Right renal pelvis (tissue), 4 donors: ENCODE results near the gene CRELD2. TPM values are rescaled to one million over a fixed set of nuclear protein-coding genes. Genes with fewer than 3 reads are reported as not detected.

Experiments
- DNase-seq, 4 donors: peaks; one replicate each; pipeline ENCODE4 v3.0.0-alpha.2; 2013; ENCODE audit warnings: low read depth in 4 of 4, low spot score in 3 of 4, missing footprints in 1 of 4
- polyA plus RNA-seq, 4 donors: library from polyadenylated mRNA; unstranded; fragments of 120-200 nt; gene quantifications; one replicate each; pipeline ENCODE4 v1.2.1, GENCODE V29; 2013; ENCODE audit not compliant: insufficient read length in 4 of 4

CRELD2 gene
- polyA plus RNA-seq, 4 donors: 25.5 to 33.2 (median 27.0) TPM

DNA sequence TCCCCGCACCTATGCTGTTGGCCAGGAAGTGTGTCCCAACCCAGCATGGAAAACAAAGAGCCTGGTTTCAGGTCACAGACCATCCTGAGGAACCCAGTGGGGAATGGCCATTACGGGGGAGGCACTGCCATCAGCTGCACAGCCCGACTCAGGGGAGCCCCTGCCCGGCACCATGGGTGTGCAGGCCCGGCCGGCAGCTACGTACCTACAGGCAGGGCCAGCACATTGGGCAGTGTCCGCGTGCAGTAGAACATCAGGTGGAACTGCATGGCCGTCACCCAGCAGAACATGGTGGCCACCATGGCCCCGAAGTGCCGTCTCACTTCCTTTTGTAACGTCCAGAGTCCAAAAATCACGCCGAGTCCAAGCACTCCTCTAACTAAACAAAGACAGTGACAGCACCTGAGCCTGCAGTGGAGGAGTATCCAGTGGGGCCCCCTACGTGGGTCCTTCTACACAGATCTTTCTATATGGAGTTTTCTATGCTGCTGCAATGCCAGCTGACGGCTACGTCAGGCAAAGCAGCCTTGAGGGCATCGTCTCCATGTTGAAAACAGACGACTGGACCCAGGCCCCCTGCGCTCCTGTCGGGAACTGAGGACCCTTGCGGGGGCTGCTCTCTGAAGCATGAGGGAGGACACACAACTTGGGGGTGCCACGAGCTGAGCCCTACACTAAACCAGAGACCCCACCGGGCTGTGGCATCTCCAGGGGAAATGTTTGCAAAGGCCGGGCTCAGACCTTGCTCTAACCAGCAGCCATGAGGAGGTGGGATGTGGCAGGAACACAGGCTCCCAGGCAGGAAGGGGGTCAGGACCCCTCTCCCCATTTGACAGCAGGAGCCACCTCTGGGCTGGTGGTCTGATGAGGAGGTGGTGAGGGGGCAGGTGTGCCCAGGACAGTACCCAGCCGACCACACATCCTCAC lies 7.9 kb upstream of the CRELD2 start:
- no peak for DNase-seq

DNA sequence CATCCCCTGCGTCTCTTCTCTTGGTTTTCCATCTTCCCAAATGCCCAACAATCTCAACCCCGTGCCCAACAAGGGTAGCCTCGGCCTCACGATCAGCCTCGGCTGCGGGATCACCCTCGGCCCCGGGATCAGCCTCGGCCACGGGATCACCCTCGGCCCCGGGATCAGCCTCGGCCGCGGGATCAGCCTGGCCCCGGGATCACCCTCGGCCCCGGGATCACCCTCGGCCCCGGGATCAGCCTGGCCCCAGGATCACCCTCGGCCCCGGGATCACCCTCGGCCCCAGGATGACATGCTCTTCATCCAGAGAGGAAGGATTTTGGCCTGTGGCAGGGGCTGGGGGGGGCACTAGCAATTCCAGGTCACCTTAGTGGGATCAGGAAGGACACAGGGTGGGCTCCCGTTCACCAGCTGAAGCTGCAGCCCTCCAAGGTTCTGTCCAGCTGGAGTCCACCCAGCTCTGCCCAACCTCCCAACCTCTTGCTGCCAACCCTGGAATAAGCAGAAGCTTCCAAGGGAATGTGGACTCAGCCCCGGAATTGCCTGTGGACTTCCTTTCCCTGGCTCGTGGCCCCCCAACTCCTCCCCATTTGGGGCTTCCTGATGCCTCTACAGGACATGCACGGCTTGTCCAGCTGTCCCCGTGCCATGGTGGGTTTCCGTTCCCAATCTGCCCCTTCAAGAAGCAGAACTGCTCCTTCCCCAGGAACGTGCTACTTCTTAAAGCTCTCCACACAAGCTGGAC lies 6.4 kb upstream of the CRELD2 start:
- DNase-seq: no peak

DNA sequence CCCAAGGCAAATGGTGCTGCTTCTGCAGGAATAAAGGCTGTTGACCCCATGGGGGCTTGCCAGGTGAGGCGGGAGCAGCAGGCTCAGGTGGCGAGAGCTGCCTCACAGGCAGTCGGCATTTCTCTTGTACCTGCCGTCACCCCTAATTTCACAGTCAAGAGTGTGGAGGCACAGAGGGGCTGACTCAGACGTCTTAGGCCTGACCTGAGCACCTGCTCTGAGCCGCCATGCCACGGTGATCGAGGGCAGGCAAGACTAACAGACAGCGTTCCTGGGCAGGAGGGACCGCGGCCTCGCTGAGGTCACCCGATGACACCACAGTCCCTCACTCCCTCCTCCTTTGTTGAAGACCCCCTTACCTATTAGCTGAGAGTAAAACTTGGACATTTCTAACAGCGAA lies 5.4 kb upstream of the CRELD2 start:
- no peak for DNase-seq

DNA sequence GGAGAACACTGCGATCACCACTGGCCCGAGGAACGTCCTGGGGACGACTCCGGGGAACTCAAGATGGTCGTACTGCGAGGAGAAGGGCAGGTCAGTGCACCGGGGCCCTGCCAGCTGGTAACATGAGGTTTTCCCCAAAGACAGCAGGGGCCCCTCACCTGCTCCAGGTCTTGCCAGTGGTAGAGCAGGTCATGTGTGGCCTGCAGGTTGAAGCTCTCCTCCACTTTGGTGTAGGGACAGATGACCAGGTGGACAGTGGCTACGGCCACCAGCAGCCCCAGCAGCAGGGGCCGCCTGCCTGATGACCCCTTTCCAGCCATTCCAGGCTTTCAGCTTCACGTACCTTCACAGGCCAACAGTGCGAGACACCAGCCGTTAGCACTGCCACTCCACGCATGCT lies 5.0 kb upstream of the CRELD2 start:
- DNase-seq: no peak

DNA sequence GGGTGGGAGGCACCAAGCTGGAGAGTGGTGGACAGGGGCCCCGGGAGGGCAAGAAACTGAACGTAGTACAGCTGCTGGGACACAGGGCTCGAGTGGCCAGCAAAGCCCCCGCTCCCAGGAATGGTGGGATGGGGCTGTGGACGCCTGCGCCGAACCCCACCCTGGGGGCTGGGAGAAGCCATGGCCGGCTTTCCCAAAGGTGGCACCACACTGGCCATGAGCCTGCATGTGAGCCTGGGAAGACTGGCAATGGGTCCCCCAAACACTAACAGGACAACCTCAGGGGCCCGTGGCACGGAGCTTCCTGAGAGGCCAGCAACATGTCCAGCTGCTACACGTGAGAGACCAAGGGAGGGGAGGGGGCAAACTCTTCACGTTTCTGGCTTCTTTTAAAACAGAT lies 4.2 kb upstream of the CRELD2 start:
- DNase-seq: no peak

DNA sequence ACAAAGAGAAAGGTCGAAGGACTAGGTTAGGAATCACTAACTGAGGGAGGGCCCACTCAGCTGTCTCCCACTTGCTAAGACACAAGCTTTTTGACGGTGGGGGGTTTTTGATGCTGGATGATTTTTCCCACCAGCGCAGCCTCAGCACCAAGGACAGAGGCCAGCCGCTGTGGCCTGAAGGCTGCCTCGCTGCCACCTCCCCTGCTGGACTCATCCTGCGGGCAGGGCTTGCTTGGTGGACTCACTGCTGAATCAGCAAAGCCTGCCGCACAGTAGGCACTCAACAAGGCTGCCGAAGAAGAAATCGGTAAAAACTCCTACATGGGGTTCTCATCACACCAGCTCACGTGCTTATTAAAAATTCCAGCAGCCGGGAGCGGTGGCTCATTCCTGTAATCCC lies 2.8 kb upstream of the CRELD2 start:
- DNase-seq: no peak

DNA sequence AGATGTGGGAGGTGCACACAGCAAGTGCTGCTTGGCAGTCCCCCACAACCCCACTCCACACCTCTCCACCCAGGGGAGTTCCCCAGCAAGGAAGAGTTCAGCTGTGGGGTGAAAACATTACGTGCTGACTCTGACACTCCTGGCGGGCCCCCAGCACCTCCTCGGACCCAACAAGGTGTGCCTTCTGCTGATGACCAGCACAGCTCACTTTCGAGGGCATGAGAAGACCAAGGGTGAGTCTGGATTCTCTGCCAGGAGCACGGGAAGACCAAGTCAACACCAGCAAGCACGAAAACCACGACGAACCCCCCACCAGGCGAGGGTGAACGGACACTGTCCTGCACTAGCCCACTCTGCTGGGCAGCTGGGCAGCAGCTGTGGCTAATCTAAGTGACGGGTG lies 1.6 kb upstream of the CRELD2 start:
- no peak for DNase-seq

DNA sequence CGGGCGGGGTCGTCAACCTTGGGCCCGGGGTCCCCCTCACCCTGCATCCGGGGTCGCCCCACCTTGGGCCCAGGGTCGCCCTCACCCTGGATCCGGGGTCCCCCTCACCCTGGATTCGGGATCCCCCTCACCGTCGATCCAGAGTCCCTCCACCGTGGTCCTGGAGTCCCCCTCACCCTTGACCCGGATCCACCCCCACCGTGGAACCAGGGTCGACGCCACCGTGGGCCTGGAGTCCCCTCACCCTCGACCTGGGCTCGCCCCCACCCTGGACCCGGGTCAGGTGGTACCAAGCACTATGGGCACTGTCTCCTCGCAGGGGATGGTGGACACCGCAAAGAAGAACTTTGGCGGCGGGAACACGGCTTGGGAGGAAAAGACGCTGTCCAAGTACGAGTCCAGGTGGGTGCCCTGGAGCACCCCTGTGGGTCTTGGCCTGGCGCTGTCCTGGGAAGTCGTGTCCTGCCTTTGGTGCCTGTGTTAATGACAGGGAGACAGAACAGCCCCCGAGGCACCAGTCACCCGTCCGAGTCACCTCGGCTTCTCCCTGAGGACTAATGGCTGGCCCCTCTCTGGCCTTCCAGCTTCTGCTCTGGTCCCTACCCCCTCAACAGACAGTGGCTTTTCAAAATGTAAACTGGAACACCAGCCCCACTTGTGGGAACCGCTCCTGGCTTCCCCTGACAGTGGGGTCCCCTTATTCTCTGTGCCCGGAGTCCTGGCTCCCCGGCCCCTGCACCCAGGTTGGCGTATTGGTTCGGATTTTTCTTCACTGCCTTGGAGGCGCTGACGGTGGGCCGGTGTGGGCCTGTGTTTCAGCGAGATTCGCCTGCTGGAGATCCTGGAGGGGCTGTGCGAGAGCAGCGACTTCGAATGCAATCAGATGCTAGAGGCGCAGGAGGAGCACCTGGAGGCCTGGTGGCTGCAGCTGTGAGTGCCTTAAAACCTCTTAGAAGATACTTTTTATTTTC lies 762 bp downstream of the CRELD2 start:
- DNase-seq: no peak

DNA sequence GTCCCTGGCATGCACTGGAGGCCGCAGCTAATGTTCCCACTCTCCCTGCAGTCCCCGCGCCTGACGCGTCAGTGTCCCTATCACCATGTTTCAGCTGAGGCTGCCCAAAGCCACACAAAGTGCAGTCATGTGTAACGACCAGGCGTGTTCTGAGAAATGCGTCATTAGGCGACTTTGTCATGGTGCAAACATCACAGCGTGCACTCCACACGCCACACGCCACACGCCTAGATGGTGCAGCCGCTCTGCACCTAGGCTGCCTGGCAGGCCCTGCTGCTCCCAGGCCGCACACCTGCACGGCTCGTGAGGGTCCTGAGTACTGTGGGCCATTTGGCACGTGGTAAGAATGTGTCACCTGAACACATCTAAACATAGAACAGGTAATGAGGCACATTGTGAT lies 2.4 kb downstream of the CRELD2 start:
- DNase-seq: no peak

DNA sequence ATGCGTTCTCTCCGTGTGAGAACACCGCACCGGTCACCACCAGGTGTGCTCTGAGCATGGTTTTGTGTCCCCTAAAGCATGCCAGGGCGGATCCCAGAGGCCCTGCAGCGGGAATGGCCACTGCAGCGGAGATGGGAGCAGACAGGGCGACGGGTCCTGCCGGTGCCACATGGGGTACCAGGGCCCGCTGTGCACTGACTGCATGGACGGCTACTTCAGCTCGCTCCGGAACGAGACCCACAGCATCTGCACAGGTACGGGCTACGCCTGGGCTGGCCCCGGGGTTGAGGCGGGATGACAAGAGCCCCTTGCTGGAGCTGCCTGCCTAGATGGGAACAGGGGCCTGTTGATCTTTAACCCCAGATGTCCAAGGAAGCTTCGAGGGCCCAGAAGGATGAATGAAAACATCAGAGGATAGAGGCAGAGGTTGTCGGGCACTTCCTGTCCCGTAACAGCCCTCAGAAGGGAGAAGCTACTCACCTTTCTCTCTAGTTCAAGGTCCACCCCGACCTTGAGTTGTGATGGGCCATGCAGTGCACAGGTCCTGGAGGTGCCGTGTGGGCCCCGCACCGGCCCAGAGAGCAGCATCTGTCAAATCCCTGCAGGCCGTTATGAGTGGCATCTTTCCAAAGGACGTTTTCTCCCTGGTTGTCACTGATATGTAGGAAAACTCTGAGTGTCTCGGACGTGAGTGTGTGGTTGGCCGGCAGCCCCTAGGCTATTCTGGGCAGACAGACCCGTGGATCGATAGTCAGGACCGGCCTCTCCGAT lies 3.3 kb downstream of the CRELD2 start:
- DNase-seq: no peak

DNA sequence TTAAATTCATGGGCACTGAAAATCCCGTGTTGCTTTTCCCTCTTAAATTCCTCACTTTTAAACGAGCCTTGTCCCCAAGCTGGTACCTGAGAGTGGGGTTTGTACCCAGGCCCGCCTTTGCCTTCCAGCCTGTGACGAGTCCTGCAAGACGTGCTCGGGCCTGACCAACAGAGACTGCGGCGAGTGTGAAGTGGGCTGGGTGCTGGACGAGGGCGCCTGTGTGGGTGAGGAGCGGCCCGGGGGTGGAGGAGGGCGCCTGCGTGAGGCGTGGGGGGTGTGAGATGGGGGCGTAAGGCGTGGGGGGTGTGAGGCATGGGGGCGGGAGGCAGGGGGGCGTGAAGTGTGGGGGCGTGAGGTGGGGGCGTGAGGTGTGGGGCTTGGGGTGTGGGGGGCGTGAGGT lies 4.0 kb downstream of the CRELD2 start:
- DNase-seq: no peak

DNA sequence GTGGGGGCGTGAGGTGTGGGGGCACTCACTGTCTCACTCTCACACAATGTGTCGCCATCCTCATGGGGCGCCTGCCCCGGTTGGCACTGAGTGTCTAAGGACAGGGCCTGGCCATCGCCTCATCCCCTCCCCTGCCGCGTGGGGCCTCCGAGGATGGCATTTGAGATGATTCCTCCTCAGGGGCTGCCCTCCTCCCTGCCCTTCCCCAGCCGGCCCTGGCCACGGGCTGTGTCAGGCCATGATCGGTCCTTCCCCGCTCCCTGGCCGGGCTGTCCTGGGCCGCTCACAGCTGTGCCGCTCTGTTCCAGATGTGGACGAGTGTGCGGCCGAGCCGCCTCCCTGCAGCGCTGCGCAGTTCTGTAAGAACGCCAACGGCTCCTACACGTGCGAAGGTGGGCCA lies 4.5 kb downstream of the CRELD2 start:
- no peak for DNase-seq

DNA sequence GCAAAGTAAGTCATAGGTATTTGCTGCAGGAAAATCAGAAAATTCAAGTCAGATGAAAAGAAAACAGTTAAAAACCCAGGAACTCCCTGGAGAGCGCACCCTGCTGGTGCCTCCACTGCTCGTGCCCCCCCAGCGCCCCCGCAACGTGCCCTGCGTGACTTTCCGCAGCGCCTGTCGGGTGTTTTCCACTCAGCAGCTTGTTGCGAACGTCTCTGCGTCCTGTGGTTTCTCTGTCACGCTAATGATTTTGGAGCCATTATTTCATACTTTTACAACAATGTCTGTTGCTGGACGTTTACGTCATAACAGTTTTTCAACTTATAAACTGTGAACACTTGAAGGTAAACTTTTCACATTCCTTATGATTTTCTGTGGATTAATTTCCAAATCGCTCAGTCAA lies 5.0 kb downstream of the CRELD2 start:
- DNase-seq: no peak

DNA sequence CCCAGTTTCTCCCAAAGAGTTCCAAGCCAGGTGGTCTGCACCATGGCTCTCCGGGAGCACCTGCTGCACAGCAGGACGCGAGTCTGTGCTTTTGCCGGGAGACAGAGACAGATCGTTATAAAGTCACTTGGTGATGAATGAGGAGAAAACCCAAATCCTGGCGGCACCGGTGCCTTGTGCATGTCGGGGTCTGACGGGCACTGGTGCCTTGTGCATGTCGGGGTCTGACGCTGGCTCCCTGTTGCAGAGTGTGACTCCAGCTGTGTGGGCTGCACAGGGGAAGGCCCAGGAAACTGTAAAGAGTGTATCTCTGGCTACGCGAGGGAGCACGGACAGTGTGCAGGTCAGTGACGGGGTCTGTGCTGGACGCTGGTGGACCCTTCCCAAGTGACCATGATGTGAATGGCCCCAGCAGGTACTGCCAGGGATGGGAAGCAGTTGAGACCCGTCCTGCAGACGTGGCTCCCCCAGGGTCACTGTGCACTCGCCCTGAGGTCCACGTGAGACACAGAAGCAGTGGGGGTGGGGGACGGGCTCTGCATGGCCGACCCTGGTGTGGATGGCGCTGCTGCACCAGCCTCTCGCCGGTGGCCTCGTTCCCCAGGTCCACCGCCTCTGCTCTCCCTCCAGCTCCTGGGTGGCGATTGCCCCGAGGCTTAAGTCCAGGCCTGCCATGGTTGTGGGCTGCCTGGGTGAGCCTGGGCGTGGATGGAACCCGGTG lies 5.8 kb downstream of the CRELD2 start:
- DNase-seq: no peak

DNA sequence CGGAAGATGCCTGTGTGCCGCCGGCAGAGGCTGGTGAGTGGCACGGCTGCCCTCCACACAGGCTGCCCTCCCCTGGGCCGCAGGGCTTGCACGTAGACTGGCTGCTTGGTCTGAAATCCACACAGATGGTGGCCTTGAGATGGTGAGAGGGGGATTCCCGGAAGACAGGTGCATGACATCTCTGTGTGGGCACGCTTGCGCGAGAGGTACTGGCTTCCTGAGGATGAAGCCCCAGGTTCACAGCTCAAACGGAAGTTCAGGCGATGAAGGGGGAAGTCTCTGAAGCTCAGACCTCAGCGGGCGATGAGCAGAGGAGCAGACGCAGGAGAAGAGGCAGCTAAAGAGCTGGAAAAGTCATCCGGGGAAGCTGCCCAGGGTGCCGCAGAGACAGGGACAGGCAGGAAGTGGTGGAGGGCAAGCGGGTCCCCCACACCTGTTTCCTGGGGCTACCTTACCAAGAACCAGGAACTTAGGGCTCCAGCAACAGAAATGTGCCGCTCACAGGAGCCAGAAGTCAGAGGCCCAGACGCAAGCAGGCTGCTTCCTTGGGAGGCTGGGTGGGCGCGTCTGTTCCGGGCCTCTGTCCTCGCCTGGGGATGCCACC lies 7.2 kb downstream of the CRELD2 start:
- no peak for DNase-seq

DNA sequence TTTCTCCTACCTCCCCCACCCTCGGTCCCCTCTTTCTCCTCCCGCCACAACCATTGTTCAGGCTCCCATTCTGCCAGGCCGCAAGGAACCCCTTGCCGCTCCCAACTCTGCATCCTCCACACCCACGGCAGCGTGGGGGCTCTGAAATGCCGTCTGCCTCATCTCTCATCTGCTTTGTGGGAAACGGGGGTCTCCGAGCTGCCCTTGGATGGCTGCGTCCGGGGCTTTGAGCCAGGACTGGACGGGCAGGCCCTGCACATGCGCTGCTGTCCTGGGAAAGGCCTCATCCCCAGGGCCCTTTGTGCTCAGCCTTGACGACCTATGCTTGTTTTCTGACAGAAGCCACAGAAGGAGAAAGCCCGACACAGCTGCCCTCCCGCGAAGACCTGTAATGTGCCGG lies 8.5 kb downstream of the CRELD2 start:
- DNase-seq: no peak

DNA sequence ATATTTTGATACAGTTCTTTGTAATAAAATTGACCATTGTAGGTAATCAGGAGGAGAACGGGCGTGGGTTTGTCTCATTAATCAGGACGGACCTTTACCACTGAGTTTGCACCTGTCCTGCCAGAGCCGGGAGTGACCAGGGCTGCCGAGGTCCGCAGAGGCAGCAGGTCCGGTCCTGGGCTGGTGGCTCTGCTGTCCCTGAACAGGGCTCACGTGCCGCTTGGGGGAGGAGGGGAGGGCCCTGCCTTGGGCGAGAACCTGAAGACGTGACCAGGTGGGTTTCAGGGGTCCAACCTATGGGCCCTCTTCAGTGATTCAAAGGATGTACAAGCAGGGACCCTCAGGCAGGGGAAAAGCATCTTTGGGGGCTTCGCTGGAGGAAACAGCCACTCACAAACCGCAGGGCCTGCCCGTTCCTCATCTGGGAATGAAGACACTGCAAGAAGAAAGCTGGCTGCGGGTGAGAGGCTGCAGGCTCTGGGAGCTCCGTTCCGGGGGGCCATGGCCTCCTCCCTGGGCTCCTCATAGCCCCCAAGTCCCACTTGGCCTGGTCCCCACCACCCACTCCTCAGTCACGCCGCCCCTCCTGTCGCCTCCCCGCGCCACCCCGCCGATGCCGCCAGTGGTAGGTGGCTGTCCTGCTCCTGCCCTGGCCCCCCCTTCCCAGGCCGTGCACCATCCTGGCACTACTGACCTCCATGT lies 9.2 kb downstream of the CRELD2 start:
- no peak for DNase-seq

DNA sequence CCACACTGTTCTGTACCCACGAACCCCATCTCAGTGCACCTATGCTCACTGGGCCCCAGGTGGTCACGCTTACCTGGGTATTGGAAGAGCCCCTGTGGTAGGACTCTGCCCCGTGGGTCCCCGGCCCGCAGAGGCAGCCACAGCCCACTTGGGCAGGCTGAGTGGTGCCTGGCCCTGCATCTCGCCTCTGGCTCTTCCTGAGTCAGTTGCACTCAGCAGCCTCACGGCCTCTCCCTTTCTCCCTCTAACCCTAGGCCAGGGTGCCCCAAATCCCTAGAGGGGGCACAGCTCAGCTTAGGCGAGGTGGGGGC lies 9.7 kb downstream of the CRELD2 start:
- no peak for DNase-seq
